NT2/D1 (cell line): ENCODE measurements around the gene PKP4.

Source experiments
- YY1 ChIP-seq: IDR thresholded peaks from 2 replicates; pipeline ENCODE4 v1.6.1; 2011; ENCODE audit not compliant: insufficient read length, insufficient read depth
- ZNF274 ChIP-seq: IDR thresholded peaks from 2 replicates; pipeline ENCODE4 v1.6.1; 2011; ENCODE audit warnings: mild to moderate bottlenecking, low read depth, low read length

DNA sequence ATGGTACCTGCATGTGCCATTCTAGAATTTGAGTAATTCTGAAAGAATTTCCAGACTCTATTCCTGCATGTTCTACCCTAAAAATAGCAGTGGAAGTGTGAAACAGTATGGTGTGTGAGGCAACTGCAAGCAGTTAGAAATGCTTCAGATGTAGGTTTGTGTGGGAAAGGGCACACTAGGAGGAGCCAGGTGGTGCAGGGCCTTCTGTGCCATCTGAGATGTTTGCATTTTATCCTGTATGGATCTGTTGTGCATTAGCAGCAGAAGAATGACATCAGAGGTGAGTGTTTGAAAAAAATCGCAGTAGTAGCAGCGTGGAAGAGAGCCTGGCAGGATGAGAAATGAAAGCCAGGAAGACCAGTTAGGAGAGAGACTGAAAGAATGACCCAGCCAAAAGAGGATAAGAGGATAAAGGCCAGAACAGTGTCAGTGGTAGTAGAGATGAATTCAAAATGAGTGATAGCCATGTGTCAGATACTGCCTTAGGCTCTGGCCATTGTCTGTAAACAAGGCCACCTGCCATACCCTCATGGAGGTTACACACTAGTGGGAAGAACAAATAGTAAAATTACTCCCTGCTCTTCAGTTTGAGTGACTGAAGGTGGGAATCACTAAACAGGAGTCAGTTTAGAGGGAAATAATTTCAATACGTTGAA lies 142.2 kb downstream of the PKP4 start:
- TF ChIP-seq ZNF274 (no peak), YY1 (no peak)
